ENCODE data around the gene IDNK. TPM values are rescaled to one million over a fixed set of nuclear protein-coding genes. Genes with fewer than 3 reads are reported as not detected.

IDNK gene
- total RNA-seq, 3 donors from 2014 or later: 4.9 to 9.0 (median 5.1) TPM

DNA sequence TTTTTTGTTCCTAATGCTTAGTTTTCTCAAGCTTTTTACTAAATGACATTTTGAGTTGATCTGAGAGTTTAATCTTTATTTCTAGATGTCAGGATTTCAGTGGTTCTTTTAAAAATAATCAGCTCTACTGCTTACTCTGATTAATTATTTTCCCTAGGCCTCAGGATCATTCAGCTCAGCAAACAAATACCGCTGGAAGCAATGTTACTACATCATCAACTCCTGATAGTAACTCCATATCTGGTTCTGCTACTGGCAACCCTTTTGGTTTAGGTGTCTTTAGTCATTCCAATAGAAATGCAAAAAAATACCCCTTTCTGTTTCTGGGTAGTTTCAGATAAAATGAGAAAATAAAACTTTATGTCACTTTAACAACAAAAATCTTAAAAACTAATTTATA is 5.6 kb upstream of the IDNK start:
- H3K4me3 ChIP-seq: no peak overlapping the region
- TF ChIP-seq, protein P1, sequence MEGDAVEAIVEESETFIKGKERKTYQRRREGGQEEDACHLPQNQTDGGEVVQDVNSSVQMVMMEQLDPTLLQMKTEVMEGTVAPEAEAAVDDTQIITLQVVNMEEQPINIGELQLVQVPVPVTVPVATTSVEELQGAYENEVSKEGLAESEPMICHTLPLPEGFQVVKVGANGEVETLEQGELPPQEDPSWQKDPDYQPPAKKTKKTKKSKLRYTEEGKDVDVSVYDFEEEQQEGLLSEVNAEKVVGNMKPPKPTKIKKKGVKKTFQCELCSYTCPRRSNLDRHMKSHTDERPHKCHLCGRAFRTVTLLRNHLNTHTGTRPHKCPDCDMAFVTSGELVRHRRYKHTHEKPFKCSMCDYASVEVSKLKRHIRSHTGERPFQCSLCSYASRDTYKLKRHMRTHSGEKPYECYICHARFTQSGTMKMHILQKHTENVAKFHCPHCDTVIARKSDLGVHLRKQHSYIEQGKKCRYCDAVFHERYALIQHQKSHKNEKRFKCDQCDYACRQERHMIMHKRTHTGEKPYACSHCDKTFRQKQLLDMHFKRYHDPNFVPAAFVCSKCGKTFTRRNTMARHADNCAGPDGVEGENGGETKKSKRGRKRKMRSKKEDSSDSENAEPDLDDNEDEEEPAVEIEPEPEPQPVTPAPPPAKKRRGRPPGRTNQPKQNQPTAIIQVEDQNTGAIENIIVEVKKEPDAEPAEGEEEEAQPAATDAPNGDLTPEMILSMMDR (IDR thresholded peaks at IDR 0.05): no peak
- no peak for TF ChIP-seq POLR2A (IDR thresholded peaks at IDR 0.05)
- no peak for TF ChIP-seq POLR2AphosphoS5 (IDR thresholded peaks at IDR 0.05)
- no peak overlapping the region for H3K27ac ChIP-seq
- intact Hi-C loops (cut with DNase I; ENCODE audit: low total_unique reads): no loop called here
- H3K36me3 ChIP-seq: no peaks in the 10 kb centered on the region
- no peaks in the 10 kb centered on the region for H3K4me1 ChIP-seq
- DNase-seq (ENCODE audit: low spot score in 2 of 2): no peak
- H3K9me3 ChIP-seq: no peaks in the 10 kb centered on the region
- H3K27me3 ChIP-seq: no peaks in the 10 kb centered on the region

DNA sequence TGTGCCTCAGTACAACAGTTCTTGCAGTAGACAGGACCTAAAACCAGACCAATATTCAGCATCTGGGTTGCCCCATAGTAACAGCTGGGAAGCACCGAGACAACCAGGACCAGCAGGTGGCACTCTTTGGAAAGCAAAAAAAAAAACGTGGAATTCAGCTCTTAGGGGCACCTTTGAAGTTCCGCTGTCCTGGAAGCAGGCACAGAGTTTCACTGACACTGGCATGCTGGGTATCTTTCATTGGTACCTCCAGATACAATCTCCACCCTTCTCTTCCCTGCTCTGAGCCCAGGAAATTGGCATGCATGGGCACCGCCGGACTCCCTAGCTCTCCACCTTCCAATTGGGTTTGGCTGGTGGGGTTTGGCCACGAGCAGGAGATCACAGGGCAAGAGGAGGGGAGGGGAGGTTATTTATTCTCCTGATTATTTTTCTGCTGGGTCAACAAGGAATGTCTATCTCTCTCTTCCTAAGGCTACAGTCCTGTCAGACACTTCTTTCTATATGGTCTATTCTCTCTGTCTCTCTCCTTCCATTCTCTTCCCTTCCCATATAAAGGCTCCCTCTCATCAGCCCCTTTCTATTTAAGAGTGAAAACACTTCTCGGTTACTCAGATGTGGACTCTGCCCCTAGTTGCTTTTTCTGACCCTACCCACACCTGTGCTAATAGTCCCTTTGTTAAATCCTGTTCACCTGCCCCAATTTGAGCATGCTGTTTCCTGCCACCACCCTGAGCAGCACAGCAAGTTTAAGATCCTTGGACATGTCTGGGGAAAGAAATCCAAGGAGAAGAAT is 1.9 kb upstream of the IDNK start:
- H3K9me3 ChIP-seq: no peaks in the 10 kb centered on the region
- no peak for DNase-seq (ENCODE audit: low spot score in 2 of 2)
- no peak overlapping the region for H3K4me3 ChIP-seq
- H3K27me3 ChIP-seq: no peaks in the 10 kb centered on the region
- TF ChIP-seq, protein P1 (IDR thresholded peaks at IDR 0.05): peak in 2 of 3 donors; percentile 22 to 41
- no peak for TF ChIP-seq POLR2A (IDR thresholded peaks at IDR 0.05)
- intact Hi-C loops (cut with DNase I; ENCODE audit: low total_unique reads): no loop called here
- H3K36me3 ChIP-seq: no peaks in the 10 kb centered on the region
- H3K27ac ChIP-seq: no peak overlapping the region
- no peaks in the 10 kb centered on the region for H3K4me1 ChIP-seq

DNA sequence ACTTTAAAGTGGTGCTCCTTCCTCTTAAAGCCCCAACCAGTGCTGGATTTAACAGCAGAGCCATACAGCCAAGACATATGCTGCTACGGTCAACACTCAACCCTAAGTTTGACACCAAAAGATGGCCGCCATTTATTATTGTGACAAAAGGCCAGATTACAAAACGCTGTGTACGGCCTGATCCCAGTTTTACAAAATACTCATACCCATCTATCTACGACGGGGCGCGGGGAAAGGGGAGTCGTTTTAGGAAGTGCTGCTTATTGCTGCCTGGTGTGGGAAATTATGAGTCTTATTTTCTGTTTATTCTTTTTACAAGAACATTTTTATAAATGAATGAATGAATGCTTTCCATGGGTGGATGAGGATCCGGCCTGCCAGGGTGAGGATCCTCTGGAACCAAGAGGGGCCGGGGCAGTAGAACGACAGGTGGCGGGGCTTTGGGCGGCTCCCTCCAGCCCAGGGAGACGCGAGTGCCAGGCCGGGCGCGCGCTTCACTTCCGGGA is 457 bp upstream of the IDNK start:
- H3K36me3 ChIP-seq: no peaks in the 10 kb centered on the region
- H3K27me3 ChIP-seq: no peaks in the 10 kb centered on the region
- peak overlapping the region; percentile 85 to 93 for H3K27ac ChIP-seq
- DNase-seq (ENCODE audit: low spot score in 2 of 2): peak in 1 of 2 donors; percentile 26
- H3K4me1 ChIP-seq: no peaks in the 10 kb centered on the region
- H3K4me3 ChIP-seq: peak overlapping the region; percentile 77 to 91 (median 83)
- H3K9me3 ChIP-seq: no peaks in the 10 kb centered on the region
- intact Hi-C loops (cut with DNase I; ENCODE audit: low total_unique reads): no loop called here
- TF ChIP-seq POLR2A (IDR thresholded peaks at IDR 0.05) (no peak), POLR2AphosphoS5 (IDR thresholded peaks at IDR 0.05) (no peak)
- TF ChIP-seq, protein P1 (IDR thresholded peaks at IDR 0.05): no peak

DNA sequence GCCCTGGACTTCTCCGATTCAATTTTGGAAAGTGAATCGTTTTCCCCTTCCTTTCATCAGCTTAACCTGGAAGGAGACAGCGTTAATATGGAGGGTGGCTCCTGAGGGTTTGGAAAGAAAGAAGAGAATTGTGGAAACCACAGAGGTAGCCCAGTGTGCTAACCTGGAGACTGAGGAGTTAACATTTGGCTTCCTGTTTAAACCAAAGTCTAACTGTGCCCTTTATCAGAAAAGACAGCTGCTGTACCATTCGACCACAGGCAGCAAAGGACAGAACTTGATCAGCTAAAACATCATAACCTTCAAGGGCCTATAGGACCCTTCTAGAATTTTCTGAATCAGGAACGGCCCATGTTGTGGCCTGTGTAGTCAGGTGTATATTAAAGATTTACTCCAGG is 735 bp downstream of the IDNK start:
- H3K4me1 ChIP-seq: no peaks in the 10 kb centered on the region
- H3K27ac ChIP-seq: peak overlapping the region; percentile 85 to 93
- H3K36me3 ChIP-seq: no peaks in the 10 kb centered on the region
- TF ChIP-seq, protein P1 (IDR thresholded peaks at IDR 0.05): no peak
- TF ChIP-seq POLR2A (IDR thresholded peaks at IDR 0.05) (no peak), POLR2AphosphoS5 (IDR thresholded peaks at IDR 0.05) (no peak)
- intact Hi-C loops (cut with DNase I; ENCODE audit: low total_unique reads): no loop called here
- no peaks in the 10 kb centered on the region for H3K9me3 ChIP-seq
- DNase-seq (ENCODE audit: low spot score in 2 of 2): no peak
- no peaks in the 10 kb centered on the region for H3K27me3 ChIP-seq
- H3K4me3 ChIP-seq: peak overlapping the region; percentile 77 to 91 (median 83)

DNA sequence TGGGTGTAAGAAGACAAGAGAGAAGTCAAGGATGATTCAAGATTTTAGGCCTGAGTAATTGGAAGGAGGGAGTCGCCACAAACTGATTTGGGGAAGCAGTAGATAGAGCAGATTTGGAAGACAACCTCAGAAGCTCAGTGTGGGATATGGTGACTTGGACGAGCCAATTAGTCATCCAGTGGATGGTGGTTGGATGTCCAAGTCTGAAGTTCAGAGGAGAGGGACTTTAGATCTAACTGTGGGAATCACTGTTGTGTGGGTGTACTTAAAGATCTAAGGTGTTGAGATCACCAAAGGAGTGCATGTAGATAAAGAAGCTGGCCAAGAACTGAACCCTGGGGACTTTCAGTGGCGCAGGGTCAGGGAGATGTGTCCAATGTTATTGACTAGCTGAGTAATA is 2.2 kb downstream of the IDNK start:
- Histone ChIP-seq H3K27ac (no peak overlapping the region), H3K27me3 (no peaks in the 10 kb centered on the region), H3K4me3 (no peak overlapping the region), H3K4me1 (no peaks in the 10 kb centered on the region), H3K36me3 (no peaks in the 10 kb centered on the region), H3K9me3 (no peaks in the 10 kb centered on the region)
- TF ChIP-seq POLR2A (IDR thresholded peaks at IDR 0.05): no peak
- TF ChIP-seq, protein P1 (IDR thresholded peaks at IDR 0.05): no peak
- no peak for TF ChIP-seq POLR2AphosphoS5 (IDR thresholded peaks at IDR 0.05)
- intact Hi-C loops (cut with DNase I; ENCODE audit: low total_unique reads): no loop called here
- no peak for DNase-seq (ENCODE audit: low spot score in 2 of 2)
